ENCODE data around the gene RPS19.

GRCh38 chr19:41910992-41911888 lies 51.2 kb downstream of the RPS19 start:
- no peak for TF ChIP-seq CTCF (conservative IDR thresholded peaks at IDR 0.05)
- no peak for TF ChIP-seq ZFX (IDR thresholded peaks at IDR 0.05)

Data from C4-2B (cell line).